ENCODE data around the gene MT1HL1.
"Not testable (repeated sequence)": the region's sequence is repeated elsewhere in the genome, so short reads cannot be mapped to it uniquely, and the experiment has no call there.

Gene MT1HL1

GRCh38 chr1:237013608-237014007 lies 9.4 kb upstream of the MT1HL1 start:
- FAIRE-seq, result no peak

GRCh38 chr1:237012788-237013383 lies 8.6 kb upstream of the MT1HL1 start:
- no peak for FAIRE-seq

- FAIRE-seq, result no peak
Measured at GRCh38 chr1:237012361-237012760, 8.1 kb upstream of the MT1HL1 start.

GRCh38 chr1:237011432-237011831 lies 7.2 kb upstream of the MT1HL1 start:
- FAIRE-seq, result no peak

GRCh38 chr1:237009611-237010010 lies 5.4 kb upstream of the MT1HL1 start:
- no peak for FAIRE-seq

- no peak for FAIRE-seq
Measured at GRCh38 chr1:237007147-237007881, 3.1 kb upstream of the MT1HL1 start.

- no peak for FAIRE-seq
Measured at GRCh38 chr1:237005674-237006073, 1.4 kb upstream of the MT1HL1 start.

- no peak for FAIRE-seq
Measured at GRCh38 chr1:237003516-237003915, 725 bp downstream of the MT1HL1 start.

- no peak for FAIRE-seq
Measured at GRCh38 chr1:237000191-237000590, 4.0 kb downstream of the MT1HL1 start.

GRCh38 chr1:236998546-236998945 lies 5.7 kb downstream of the MT1HL1 start:
- FAIRE-seq, result no peak

- no peak for FAIRE-seq
Measured at GRCh38 chr1:236997882-236998281, 6.4 kb downstream of the MT1HL1 start.

GRCh38 chr1:236997361-236997760 lies 6.9 kb downstream of the MT1HL1 start:
- FAIRE-seq, result no peak

GRCh38 chr1:236994450-236994849 lies 9.8 kb downstream of the MT1HL1 start:
- no peak for FAIRE-seq

GRCh38 chr1:236992449-236992848 lies 11.8 kb downstream of the MT1HL1 start:
- FAIRE-seq, result no peak

- no peak for FAIRE-seq
Measured at GRCh38 chr1:236990052-236990445, 14.2 kb downstream of the MT1HL1 start.

- no peak for FAIRE-seq
Measured at GRCh38 chr1:236989290-236990051, 14.8 kb downstream of the MT1HL1 start.

- no peak for FAIRE-seq
Measured at GRCh38 chr1:236983818-236984217, 20.4 kb downstream of the MT1HL1 start.

- no peak for FAIRE-seq
Measured at GRCh38 chr1:236982380-236982779, 21.9 kb downstream of the MT1HL1 start.

- FAIRE-seq, result not testable (repeated sequence)
Measured at GRCh38 chr1:236981431-236981830, 22.8 kb downstream of the MT1HL1 start.

GRCh38 chr1:236980673-236981072 lies 23.6 kb downstream of the MT1HL1 start:
- no peak for FAIRE-seq

- FAIRE-seq, result no peak
Measured at GRCh38 chr1:236979149-236979900, 24.9 kb downstream of the MT1HL1 start.

GRCh38 chr1:236978740-236979139 lies 25.5 kb downstream of the MT1HL1 start:
- FAIRE-seq, result no peak

- no peak for FAIRE-seq
Measured at GRCh38 chr1:236975461-236975860, 28.8 kb downstream of the MT1HL1 start.
